C4-2B (cell line): ENCODE results near the gene OGDHL.

Experiments
- ZFX ChIP-seq: fragments of 450-650 bp; IDR thresholded peaks from 2 replicates; pipeline ENCODE4 v1.6.1; 2017
- TF ChIP-seq, protein P1 (sequence below): fragments of 450-650 bp; conservative IDR thresholded peaks from 2 replicates; pipeline ENCODE4 v1.5.1; 2017; ENCODE audit warnings: mild to moderate bottlenecking

DNA sequence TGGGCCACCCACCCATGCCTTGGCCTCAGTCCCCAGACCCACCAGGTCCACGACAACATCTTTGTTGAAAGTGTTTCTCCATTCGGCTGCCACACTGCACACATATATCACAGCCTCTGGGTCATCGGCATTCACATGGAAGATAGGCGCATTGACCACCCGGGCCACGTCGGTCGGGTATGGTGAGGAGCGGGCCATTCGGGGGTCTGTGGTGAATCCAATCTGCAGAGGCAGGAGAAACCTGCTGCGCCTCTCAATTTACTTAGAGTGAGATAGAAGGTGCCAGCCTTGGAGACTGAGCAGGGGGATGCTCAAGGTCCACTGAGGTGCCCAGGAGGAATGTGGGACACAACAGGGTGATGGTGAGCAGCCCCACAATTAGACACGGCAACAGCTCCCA lies 16.4 kb downstream of the OGDHL start:
- TF ChIP-seq, protein P1, sequence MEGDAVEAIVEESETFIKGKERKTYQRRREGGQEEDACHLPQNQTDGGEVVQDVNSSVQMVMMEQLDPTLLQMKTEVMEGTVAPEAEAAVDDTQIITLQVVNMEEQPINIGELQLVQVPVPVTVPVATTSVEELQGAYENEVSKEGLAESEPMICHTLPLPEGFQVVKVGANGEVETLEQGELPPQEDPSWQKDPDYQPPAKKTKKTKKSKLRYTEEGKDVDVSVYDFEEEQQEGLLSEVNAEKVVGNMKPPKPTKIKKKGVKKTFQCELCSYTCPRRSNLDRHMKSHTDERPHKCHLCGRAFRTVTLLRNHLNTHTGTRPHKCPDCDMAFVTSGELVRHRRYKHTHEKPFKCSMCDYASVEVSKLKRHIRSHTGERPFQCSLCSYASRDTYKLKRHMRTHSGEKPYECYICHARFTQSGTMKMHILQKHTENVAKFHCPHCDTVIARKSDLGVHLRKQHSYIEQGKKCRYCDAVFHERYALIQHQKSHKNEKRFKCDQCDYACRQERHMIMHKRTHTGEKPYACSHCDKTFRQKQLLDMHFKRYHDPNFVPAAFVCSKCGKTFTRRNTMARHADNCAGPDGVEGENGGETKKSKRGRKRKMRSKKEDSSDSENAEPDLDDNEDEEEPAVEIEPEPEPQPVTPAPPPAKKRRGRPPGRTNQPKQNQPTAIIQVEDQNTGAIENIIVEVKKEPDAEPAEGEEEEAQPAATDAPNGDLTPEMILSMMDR, result no peak
- TF ChIP-seq ZFX, result no peak
